GM23248 (cell line): Measurements from ENCODE around the gene CDH13. TPM values are rescaled to one million over a fixed set of nuclear protein-coding genes. Genes with fewer than 3 reads are reported as not detected.
A peak's percentile ranks its signal among the peaks of the same experiment; 100 is the strongest.

Experiments used
- DNase-seq: peaks from one replicate; pipeline ENCODE4 v3.0.0-alpha.2; 2015
- H2AFZ ChIP-seq: fragments of 200-600 bp; sonication (generic); 2 replicates; pipeline ENCODE4 v1.6.1; 2016; ENCODE audit warnings: antibody characterized with exemption
- H3F3A ChIP-seq: fragments of 200-600 bp; sonication (generic); 2 replicates; pipeline ENCODE4 v1.6.1; 2016; ENCODE audit warnings: mild to moderate bottlenecking, antibody characterized with exemption, mixed run types; ENCODE audit not compliant: insufficient read depth
- H3K27ac ChIP-seq: fragments of 200-600 bp; sonication (generic); 2 replicates; pipeline ENCODE4 v1.5.1; 2016; ENCODE audit warnings: mild to moderate bottlenecking
- H3K27me3 ChIP-seq: fragments of 200-600 bp; sonication (generic); replicated peaks from 2 replicates; pipeline ENCODE4 v1.6.1; 2016; ENCODE audit warnings: mild to moderate bottlenecking; ENCODE audit not compliant: insufficient read depth
- H3K36me3 ChIP-seq: fragments of 200-600 bp; sonication (generic); 2 replicates; pipeline ENCODE4 v1.6.1; 2016; ENCODE audit warnings: low read depth, mild to moderate bottlenecking
- H3K4me1 ChIP-seq: fragments of 200-600 bp; sonication (generic); 2 replicates; pipeline ENCODE4 v1.6.1; 2016; ENCODE audit warnings: mild to moderate bottlenecking; ENCODE audit not compliant: insufficient read depth
- H3K4me2 ChIP-seq: fragments of 200-600 bp; sonication (generic); one replicate; pipeline ENCODE4 v1.6.1; 2016; ENCODE audit warnings: mild to moderate bottlenecking; ENCODE audit not compliant: unreplicated experiment
- H3K4me3 ChIP-seq: fragments of 200-600 bp; sonication (generic); 2 replicates; pipeline ENCODE4 v1.5.1; 2016; ENCODE audit warnings: mild to moderate bottlenecking
- H3K79me2 ChIP-seq: fragments of 200-600 bp; sonication (generic); 2 replicates; pipeline ENCODE4 v1.6.1; 2016; ENCODE audit warnings: mild to moderate bottlenecking; ENCODE audit not compliant: insufficient read depth
- H3K9ac ChIP-seq: fragments of 200-600 bp; sonication (generic); 2 replicates; pipeline ENCODE4 v1.6.1; 2016; ENCODE audit warnings: mild to moderate bottlenecking
- H3K9me2 ChIP-seq: fragments of 200-600 bp; sonication (generic); 2 replicates; pipeline ENCODE4 v1.6.1; 2016; ENCODE audit warnings: mixed run types, mild to moderate bottlenecking, moderate library complexity; ENCODE audit not compliant: insufficient read depth
- H3K9me3 ChIP-seq: fragments of 200-600 bp; sonication (generic); one replicate; pipeline ENCODE4 v1.6.1; 2017; ENCODE audit warnings: low read depth
- H4K20me1 ChIP-seq: fragments of 200-600 bp; sonication (generic); 2 replicates; pipeline ENCODE4 v1.6.0; 2016; ENCODE audit not compliant: insufficient read depth
- EZH2 ChIP-seq: fragments of 200-600 bp; sonication (generic); IDR thresholded peaks from 2 replicates; pipeline ENCODE4 v1.6.1; 2018; ENCODE audit warnings: antibody characterized with exemption, mild to moderate bottlenecking; ENCODE audit not compliant: insufficient read depth, poor library complexity, severe bottlenecking
- EZH2phosphoT487 ChIP-seq: fragments of 200-600 bp; sonication (generic); IDR thresholded peaks from 2 replicates; pipeline ENCODE4 v1.6.1; 2018; ENCODE audit warnings: antibody characterized with exemption, moderate library complexity, mild to moderate bottlenecking, low read depth; ENCODE audit not compliant: insufficient read depth
- whole genome bisulfite sequencing, 2 experiments: methylation state at CpG; one replicate each; pipeline ENCODE4 v1.1.6; 2015 to 2017; ENCODE audit warnings: low lambda C conversion rate in 2 of 2, low coverage in 1 of 2; ENCODE audit errors: missing lambda C conversion rate in 2 of 2; 5-methylcytosine and 5-hydroxymethylcytosine counted together
- in situ Hi-C: fragments of 300-500 bp; cut with MboI; formaldehyde crosslinking; loops from 2 replicates; pipeline ENCODE4 v1.15.0; 2020
- polyA plus RNA-seq: library from polyadenylated mRNA; unstranded; fragments of >200 nt; fragmentation: Nextera tagmentation; extraction: Ambion mirVana; gene quantifications from 2 replicates; pipeline ENCODE4 v1.2.1, GENCODE V29; 2016
- total RNA-seq: library from RNA; depleted of rRNA; stranded (reverse); fragments of >200 nt; shearing (Covaris generic); gene quantifications from 2 replicates; pipeline ENCODE4 v1.2.3, GENCODE V29; 2014

The CDH13 gene
- total and polyA plus RNA-seq, 2 experiments from 2014 or later, result 51.0 to 52.8 TPM

- in situ Hi-C loops, result no loop called here
- Histone ChIP-seq H3F3A (no peaks in the 10 kb centered on the region), H4K20me1 (no peaks in the 10 kb centered on the region), H3K4me1 (0 out of 2 replicates have a peak, but pooled peaks cover 4% of the 10 kb centered on the region), H3K4me2 (no peak overlapping the region), H3K27ac (no peak overlapping the region), H3K79me2 (no peaks in the 10 kb centered on the region), H3K4me3 (no peak overlapping the region), H3K9me3 (no peaks in the 10 kb centered on the region), H3K9ac (no peak overlapping the region), H3K36me3 (no peaks in the 10 kb centered on the region), H3K9me2 (no peaks in the 10 kb centered on the region), H2AFZ (no peak overlapping the region), H3K27me3 (no peaks in the 10 kb centered on the region)
- DNase-seq, result no peak
- WGBS, 2 experiments, result 88 to 90% methylated on average over 3 of the region's 3 CpGs
- TF ChIP-seq EZH2 (no peak), EZH2phosphoT487 (no peak)
Measured at GRCh38 chr16:82845116-82845515, 218.3 kb downstream of the CDH13 start.

- H3K9me3 ChIP-seq, result no peaks in the 10 kb centered on the region
- 88 to 90% methylated on average over 1 of the region's 1 CpG for WGBS, 2 experiments
- TF ChIP-seq EZH2 (no peak), EZH2phosphoT487 (no peak)
- H4K20me1 ChIP-seq, result no peaks in the 10 kb centered on the region
- no peak overlapping the region for H3K9ac ChIP-seq
- in situ Hi-C loops, result no loop called here
- no peak overlapping the region for H2AFZ ChIP-seq
- no peaks in the 10 kb centered on the region for H3K36me3 ChIP-seq
- H3K9me2 ChIP-seq, result no peaks in the 10 kb centered on the region
- H3K4me1 ChIP-seq, result 0 out of 2 replicates have a peak, but pooled peaks cover 4% of the 10 kb centered on the region
- no peaks in the 10 kb centered on the region for H3K79me2 ChIP-seq
- no peak overlapping the region for H3K4me2 ChIP-seq
- H3K27me3 ChIP-seq, result no peaks in the 10 kb centered on the region
- peak; percentile 24 for DNase-seq
- no peak overlapping the region for H3K4me3 ChIP-seq
- no peaks in the 10 kb centered on the region for H3F3A ChIP-seq
- no peak overlapping the region for H3K27ac ChIP-seq
Measured at GRCh38 chr16:82846806-82847205, 220.0 kb downstream of the CDH13 start.

DNA sequence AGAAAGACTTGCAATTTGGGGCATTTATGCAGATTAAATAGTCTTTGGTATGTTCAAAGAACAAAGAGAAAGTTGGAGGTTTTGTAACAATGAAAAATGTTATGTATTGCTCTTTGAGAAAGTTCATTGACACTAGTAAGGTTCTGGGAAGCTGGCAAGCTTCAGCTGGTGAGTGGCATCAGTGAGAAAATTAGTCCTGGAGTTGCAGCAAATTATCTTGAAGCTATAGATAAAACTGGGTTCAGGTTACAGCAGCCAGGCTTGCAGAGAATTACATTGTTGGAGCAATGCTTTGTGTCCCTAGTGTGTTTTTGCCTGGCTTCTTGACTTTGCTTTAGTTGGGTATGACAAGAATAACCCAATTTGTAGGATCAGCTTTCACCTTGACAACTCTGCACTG, 221.2 kb downstream of the CDH13 start:
- TF ChIP-seq EZH2phosphoT487 (no peak), EZH2 (no peak)
- Histone ChIP-seq H2AFZ (no peak overlapping the region), H3K27ac (no peak overlapping the region), H3K27me3 (no peaks in the 10 kb centered on the region), H3K4me1 (0 out of 2 replicates have a peak, but pooled peaks cover 4% of the 10 kb centered on the region), H3K9ac (no peak overlapping the region), H3K36me3 (no peaks in the 10 kb centered on the region), H3K79me2 (no peaks in the 10 kb centered on the region), H3K9me3 (no peaks in the 10 kb centered on the region), H3K4me3 (no peak overlapping the region), H3K9me2 (no peaks in the 10 kb centered on the region), H3F3A (no peaks in the 10 kb centered on the region), H4K20me1 (no peaks in the 10 kb centered on the region), H3K4me2 (no peak overlapping the region)
- in situ Hi-C loops, result no loop called here
- DNase-seq, result no peak

GRCh38 chr16:82852388-82853008, 225.7 kb downstream of the CDH13 start:
- TF ChIP-seq EZH2 (no peak), EZH2phosphoT487 (no peak)
- Histone ChIP-seq H3F3A (no peaks in the 10 kb centered on the region), H4K20me1 (no peaks in the 10 kb centered on the region), H3K4me3 (no peak overlapping the region), H2AFZ (no peak overlapping the region), H3K4me2 (no peak overlapping the region), H3K79me2 (no peaks in the 10 kb centered on the region), H3K9me2 (no peaks in the 10 kb centered on the region), H3K27me3 (no peaks in the 10 kb centered on the region), H3K9me3 (no peaks in the 10 kb centered on the region), H3K36me3 (no peaks in the 10 kb centered on the region), H3K27ac (no peak overlapping the region), H3K9ac (no peak overlapping the region), H3K4me1 (peaks cover 9% of the 10 kb centered on the region)
- WGBS, 2 experiments, result 41 to 42% methylated on average over 3 of the region's 3 CpGs
- no peak for DNase-seq
- in situ Hi-C loops, result no loop called here

DNA sequence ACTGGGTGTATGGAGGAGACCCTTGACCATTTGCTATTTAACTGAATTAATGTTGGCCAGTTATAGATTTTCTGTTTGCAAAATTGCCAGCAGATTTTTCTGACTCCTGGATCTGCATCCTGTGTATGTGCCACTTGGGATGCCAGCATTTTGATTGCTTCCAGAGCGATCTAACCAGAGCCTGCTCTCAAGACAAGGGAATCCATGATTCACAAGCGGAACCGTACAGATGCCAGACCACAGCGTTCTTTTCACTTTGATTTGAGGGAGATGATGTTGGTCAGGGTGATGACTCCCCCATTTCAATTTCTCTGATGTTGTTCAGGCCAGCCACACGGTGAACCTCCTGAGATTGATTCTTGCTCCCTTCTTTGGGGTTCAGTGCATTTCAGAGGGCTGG, 228.7 kb downstream of the CDH13 start:
- peak; percentile 83 for DNase-seq
- no peak overlapping the region for H3K27ac ChIP-seq
- H3K4me2 ChIP-seq, result peak overlapping the region; percentile 43
- no peak overlapping the region for H3K9ac ChIP-seq
- no peaks in the 10 kb centered on the region for H3K79me2 ChIP-seq
- H3K27me3 ChIP-seq, result no peaks in the 10 kb centered on the region
- peaks cover 9% of the 10 kb centered on the region for H3K4me1 ChIP-seq
- in situ Hi-C loops, result no loop called here
- H3K36me3 ChIP-seq, result no peaks in the 10 kb centered on the region
- TF ChIP-seq EZH2phosphoT487 (no peak), EZH2 (no peak)
- H4K20me1 ChIP-seq, result no peaks in the 10 kb centered on the region
- H3K9me3 ChIP-seq, result no peaks in the 10 kb centered on the region
- no peak overlapping the region for H2AFZ ChIP-seq
- WGBS, 2 experiments, result 13 to 16% methylated on average over 5 of the region's 5 CpGs
- no peak overlapping the region for H3K4me3 ChIP-seq
- no peaks in the 10 kb centered on the region for H3K9me2 ChIP-seq
- H3F3A ChIP-seq, result no peaks in the 10 kb centered on the region
